DMS153 treated with DMSO at 0.1 percent for 48 hours (cell line): ENCODE data around the gene BIRC3.
"Not testable (repeated sequence)": the region's sequence is repeated elsewhere in the genome, so short reads cannot be mapped to it uniquely, and the experiment has no call there.

Experiments used
- DNase-seq: peaks from one replicate; lab custom pipeline; 2025; ENCODE audit not compliant: unreplicated experiment; lab: John Stamatoyannopoulos, UW

Gene BIRC3

GRCh38 chr11:102322560-102322959, 5.3 kb downstream of the BIRC3 start:
- no peak for DNase-seq

GRCh38 chr11:102323542-102324251, 6.4 kb downstream of the BIRC3 start:
- DNase-seq: no peak

- DNase-seq: no peak
Observed at GRCh38 chr11:102325088-102325487, 7.8 kb downstream of the BIRC3 start.

GRCh38 chr11:102328748-102329147, 11.5 kb downstream of the BIRC3 start:
- DNase-seq: no peak

GRCh38 chr11:102330231-102330630, 12.9 kb downstream of the BIRC3 start:
- no peak for DNase-seq

GRCh38 chr11:102331341-102331740, 14.1 kb downstream of the BIRC3 start:
- DNase-seq: no peak

- no peak for DNase-seq
Observed at GRCh38 chr11:102332611-102332994, 15.3 kb downstream of the BIRC3 start.

GRCh38 chr11:102338479-102339010, 21.3 kb downstream of the BIRC3 start:
- DNase-seq: no peak

- not testable (repeated sequence) for DNase-seq
Observed at GRCh38 chr11:102341311-102341710, 24.0 kb downstream of the BIRC3 start.

GRCh38 chr11:102341844-102342318, 24.6 kb downstream of the BIRC3 start:
- peak; percentile 67 for DNase-seq

- DNase-seq: no peak
Observed at GRCh38 chr11:102343809-102344208, 26.5 kb downstream of the BIRC3 start.

GRCh38 chr11:102345904-102346303, 28.6 kb downstream of the BIRC3 start:
- DNase-seq: no peak

- DNase-seq: no peak
Observed at GRCh38 chr11:102346456-102346747, 29.1 kb downstream of the BIRC3 start.

GRCh38 chr11:102346748-102347461, 29.6 kb downstream of the BIRC3 start, which contains the start of gene BIRC2:
Gene BIRC2 (plus strand): TSS chr11:102347214. CDS start chr11:102349855, 2,641 bp downstream.
- peak; percentile 82 for DNase-seq

- DNase-seq: no peak
Observed at GRCh38 chr11:102347462-102348370, 30.4 kb downstream of the BIRC3 start.

GRCh38 chr11:102357116-102357515, 39.8 kb downstream of the BIRC3 start:
- no peak for DNase-seq

GRCh38 chr11:102359372-102359771, 42.1 kb downstream of the BIRC3 start:
- no peak for DNase-seq

GRCh38 chr11:102360681-102361080, 43.4 kb downstream of the BIRC3 start:
- DNase-seq: no peak

- no peak for DNase-seq
Observed at GRCh38 chr11:102361086-102362031, 44.1 kb downstream of the BIRC3 start.

GRCh38 chr11:102364991-102365390, 47.7 kb downstream of the BIRC3 start:
- DNase-seq: no peak
